NCI-H774 (cell line): ENCODE results near the gene OXCT2.

ENCODE experiments used
- DNase-seq: peaks from one replicate; lab custom pipeline; 2025; lab: John Stamatoyannopoulos, UW

The OXCT2 gene

DNA sequence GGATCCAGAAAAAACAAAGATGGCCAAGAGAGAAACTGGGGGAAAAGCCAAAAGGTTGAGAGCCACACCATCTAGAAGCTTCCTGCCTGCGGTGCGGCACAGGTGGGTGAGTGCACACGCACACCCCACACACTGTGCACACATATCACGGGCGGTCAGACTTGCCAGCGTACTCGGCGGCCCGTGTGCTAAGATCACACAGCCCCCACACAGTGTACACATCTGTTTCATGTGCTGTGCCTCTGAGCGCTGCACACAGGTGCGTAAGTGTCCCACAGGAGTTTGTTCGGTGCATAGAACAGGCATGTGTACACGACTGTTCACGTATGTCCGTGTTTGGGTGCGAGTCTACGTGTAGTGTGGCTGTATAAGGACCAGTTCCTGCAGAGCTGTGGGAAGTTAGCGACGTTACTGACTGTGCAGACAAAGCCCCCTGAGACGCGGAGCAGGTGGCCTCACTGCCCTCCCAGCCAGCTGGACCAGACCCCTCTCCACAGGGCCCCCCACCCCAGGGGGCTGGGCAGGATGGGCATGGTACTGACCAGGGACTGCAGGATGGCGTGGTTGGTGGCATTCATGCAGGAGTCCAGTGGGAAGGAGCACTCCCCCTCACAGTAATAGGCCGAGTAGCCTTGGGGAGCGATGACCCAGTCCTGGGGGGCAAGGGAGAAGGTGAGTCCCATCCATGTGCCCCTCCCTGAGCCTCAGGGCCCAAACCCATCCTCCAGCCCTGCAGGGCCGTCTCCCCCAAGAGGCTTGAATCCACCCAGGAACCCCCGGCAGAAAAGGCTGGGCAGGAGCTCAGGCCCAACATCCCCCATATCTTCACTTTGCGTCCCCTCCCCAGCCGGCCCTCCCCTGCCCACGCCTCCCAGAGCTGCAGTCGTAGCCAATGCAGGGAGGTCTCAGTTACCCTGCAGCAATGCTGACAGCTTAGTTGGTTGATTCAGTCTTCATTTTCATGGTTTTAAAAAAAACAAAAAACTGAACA is 8.3 kb downstream of the OXCT2 start:
- no peak for DNase-seq

GRCh38 chr1:39761557-39762260 is 9.4 kb downstream of the OXCT2 start:
- DNase-seq, result no peak

DNA sequence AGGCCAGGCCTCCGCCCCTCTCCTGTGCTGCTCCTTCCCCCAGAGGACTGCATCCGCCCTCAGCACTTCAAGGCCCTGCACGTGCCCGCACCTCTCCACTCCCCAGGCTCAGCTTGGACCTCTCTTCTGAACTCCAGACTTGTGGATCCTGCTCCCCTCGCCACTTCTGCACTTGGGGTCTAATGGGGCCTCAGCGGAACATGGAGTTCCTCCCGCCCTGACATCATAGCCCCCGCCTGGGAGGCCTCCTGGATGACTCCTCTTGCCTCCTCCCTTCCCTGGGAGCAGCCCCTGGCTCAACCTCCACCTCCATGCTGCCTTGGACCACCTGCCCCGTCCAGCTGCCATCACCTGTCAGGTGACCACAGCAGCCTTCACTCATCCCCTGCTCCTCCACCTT is 10.1 kb downstream of the OXCT2 start:
- no peak for DNase-seq

GRCh38 chr1:39760074-39761008 is 10.8 kb downstream of the OXCT2 start:
- no peak for DNase-seq

GRCh38 chr1:39759436-39759726 is 11.8 kb downstream of the OXCT2 start:
- no peak for DNase-seq

DNA sequence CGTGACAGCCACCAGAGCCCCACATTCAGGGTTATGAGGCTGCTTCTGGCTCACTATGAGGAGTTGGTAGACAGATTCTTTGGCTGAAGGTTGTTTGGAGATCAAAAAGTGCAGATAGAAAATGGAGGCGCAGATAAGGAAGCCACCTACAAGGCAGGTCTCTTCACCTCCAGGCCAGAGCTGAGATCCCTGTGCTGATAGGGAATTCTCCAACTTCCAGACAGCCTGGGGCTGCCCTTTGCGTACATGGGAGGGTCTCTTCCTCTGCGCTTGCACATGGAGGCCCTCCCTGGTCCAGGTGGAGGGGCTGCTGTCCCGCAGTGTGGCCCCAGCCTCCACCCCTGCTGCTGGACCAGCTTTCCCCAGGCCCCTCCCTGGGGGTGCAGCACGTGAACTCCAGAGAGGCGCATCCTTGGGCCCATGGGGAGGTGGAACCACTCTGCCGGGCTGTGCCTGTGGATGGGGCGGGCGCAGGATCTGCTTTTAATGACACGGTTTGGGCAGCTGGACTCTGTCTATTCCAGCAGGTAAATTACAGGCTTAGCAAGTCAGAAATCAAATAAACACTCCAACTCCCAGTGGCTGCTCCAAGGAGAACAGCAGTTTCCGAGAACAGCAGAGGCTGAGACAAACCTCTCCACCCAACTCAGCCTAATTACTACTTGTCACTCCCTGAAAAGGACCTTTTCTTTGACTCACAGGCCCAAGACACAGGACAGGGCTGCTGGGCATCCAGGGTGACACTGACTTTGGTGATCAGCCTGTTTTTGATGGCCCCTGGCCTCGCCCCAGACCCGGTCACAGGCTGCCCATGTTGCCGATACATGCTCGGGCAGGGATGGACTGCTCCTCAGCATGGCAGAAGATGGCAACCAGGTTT is 12.4 kb downstream of the OXCT2 start:
- no peak for DNase-seq

- no peak for DNase-seq
These were observed 13.6 kb downstream of the OXCT2 start for GRCh38 chr1:39757501-39757900.

DNA sequence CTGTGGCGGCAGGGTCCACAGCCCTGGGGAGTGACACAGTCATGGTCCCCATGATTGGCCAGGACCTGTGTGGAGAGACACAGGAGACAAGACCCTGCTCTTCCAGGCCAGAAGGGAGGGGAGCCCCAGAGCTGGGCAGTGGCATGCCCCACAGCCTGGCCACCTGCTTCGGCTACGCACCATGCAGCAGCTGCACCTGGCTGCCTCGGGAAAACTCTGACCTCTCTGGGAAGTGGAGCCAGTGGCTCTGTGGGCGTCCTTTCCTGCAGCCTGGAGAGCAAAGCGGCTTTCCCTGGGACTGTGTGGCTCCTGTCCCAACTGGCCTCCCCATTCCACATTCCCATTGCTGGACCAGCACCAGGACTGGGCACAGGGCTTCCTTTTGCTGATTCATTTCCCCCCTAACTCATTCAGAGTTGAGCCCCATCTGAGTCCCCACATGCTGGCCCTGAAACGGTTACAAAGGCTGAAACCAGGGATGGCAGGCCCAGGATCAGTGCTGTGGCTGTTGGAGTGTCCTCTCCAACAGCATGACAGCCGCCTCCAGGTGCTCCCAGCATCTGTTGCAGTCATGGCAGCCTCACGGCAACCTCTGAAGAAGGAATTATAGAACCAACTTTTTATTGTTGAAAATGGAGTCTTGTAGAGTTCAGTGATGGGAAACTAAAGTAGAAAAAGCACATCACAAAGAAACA is 15.0 kb downstream of the OXCT2 start:
- DNase-seq, result no peak

DNA sequence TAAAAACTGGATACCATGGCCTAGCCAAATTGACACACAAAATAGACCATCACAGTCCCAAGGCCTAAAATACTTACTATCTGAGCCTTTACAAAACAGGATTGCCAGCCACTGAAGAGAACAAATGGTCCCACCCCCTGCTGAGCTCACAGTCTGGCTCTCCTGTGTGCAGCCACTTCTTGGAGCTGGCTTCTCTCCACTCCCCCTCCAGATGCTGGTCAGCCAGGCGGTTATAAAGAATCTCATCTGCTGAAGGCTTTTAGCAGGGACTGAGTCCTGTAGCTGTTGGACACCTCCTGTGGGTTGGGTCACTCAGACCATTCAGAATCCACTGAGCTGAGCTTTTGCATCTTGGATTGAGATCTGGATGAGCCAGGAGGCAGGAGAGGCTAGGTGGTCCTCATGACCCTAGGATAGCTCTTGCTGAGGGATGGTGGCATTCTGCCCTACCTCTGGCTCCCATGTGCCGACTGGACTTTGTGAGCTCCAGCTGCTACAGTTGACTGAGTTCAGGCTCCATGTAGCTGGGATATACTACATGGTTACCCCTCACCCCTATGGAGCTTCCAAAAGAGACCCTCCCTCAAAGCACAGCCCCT is 16.1 kb downstream of the OXCT2 start:
- DNase-seq, result no peak

DNA sequence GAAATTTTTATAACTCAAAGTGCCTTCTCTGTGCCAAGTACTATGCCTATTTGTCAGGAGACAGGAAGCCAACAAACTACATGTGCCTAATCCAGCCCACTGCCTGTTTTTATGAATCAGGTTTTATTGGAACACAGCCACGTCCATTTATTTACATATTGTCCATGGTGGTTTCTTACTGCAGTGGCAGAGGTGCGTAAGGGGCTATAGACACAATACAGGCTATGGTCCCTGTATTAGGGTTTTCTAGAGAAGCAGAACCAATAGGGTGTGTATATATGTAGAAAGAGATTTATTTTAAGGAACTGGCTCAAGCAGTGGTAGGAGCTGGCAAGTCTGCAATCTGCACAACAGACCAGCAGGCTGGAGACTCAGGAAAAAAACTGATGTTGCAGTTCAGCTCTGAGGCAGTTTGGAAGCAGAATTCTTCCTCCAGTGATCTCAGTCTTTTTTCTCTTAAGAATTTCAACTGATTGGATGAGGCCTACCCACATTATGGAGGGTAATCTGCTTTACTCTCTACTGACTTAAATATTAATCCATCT is 17.1 kb downstream of the OXCT2 start:
- no peak for DNase-seq

GRCh38 chr1:39753132-39754025 is 17.8 kb downstream of the OXCT2 start:
- DNase-seq, result no peak

DNA sequence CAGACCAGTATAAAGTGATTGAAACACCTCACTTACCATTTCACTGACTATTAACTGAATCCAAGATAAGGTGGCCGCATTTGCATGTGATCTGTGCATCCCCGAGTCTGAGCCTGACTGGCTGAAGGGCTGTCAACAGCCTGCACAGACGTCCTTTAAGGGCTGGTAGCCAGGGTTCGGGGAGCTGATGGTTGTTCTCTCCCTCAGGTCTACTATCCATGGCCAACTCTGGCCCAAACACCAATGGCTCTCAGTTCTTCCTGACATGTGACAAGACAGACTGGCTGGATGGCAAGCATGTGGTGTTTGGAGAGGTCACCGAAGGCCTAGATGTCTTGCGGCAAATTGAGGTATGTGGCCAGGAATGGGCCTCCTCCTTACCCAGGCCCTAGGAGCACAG is 18.4 kb downstream of the OXCT2 start:
- DNase-seq, result no peak

DNA sequence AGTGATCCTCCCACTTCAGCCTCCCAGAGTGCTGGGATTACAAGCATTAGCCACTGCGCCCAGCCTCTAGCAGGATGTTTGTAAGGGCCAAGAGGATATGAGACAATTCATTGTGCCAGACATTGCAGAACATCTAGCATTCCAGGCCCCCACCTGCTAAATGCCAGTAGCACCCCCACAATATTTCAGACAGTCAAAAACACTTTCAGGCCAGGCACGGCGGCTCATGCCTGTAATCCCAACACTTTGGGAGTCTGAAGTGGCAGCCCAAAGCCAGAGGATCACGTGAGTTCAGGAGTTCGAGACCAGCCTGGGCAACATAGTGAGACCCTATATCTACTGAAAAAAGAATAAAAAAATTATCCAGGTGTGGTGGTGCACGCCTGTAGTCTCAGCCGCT is 19.6 kb downstream of the OXCT2 start:
- DNase-seq, result no peak

DNA sequence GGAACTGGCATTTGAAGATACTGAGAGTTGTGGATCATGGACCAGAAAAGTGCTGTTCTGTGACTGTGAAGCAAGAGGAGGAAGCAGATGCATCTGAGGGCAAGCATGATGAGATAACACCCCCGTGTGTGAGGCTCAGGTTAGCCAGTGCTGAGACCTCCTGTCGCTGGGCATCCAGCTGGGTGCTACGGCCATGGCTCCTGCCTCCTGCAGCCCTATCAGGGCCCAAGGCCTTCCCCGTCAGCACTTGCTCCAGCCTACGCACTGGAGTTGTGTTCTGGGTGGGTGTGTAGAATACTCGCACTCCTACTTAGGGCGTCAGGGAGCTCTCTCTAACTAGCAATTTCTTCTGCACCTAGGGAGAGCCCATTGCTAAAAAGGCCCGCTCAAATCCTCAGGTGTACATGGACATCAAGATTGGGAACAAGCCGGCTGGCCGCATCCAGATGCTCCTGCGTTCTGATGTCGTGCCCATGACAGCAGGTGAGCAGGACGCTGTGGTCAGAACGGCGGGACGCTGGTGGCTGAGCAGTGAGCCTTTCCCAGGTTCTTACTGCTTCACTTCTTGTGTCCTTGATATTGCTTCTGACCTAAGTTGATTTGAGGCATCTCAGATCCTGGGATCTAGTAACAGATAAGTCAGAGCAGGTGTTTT is 26.0 kb downstream of the OXCT2 start:
- no peak for DNase-seq

GRCh38 chr1:39738622-39739366 is 32.4 kb downstream of the OXCT2 start, which contains the start of gene PPIE:
Gene PPIE (plus strand): TSS chr1:39738882. CDS start chr1:39738901, 19 bp downstream.
- DNase-seq, result peak; percentile 99

DNA sequence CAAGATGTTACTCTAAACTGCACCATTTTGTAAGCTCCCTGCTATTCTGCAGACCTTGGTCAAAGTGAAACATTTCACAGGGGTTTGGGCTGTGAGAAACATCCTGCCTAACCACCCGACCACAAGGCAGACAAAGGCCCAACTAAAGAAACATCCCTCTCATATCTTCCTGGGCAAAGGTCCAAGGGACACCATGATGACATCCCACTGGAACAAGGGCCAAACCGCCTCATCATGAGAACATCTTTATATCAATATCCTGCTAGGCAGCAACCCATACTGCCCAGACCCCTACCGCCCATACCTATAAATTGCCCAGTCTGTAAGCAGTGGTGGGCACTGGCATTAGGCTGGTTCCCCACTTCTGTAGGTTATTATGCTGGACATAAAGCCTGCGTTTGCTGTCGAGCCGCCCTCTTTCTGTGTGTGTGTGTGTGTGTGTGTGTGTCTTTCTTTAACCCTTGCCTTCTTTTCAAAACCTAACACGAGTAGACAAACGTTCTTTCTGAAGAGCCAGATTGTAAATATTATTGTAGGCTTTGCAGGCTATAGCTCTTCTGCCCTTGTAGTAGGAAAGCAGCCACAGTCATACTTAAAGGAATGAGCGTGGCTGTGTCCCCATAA is 33.5 kb downstream of the OXCT2 start:
- no peak for DNase-seq

GRCh38 chr1:39735731-39736130 is 35.4 kb downstream of the OXCT2 start:
- DNase-seq, result no peak
